Stimulated activated CD4-positive, alpha-beta T cell treated with anti-CD3 and anti-CD28 coated beads, Interleukin-1b, Interleukin-23, amount 100 ng/mL, for 24 hours (primary cell): ENCODE data around the gene EMP1.

Experiments used
- DNase-seq, 4 experiments: peaks; one replicate each; pipeline ENCODE4 v3.0.0-alpha.2; 2020; ENCODE audit warnings: low read depth in 4 of 4, low spot score in 1 of 4

Gene EMP1

DNA sequence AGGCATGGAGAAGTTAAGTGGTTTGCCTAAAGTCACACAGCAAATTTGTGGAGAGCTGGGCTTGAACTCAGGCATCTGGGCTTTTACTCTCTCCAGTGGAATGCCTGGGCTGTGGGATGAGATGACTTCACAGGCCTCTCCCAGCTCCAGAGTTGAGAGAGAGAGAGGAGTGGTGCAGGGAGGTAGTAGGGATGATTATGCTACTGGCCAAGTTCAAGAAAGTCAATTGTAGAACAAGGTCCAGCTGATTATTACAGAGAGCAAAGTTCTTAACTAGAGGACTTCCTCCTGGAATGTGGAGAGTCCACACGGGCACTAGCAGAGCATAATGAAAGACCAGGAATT is 769 bp upstream of the EMP1 start:
- DNase-seq, result no peak

DNA sequence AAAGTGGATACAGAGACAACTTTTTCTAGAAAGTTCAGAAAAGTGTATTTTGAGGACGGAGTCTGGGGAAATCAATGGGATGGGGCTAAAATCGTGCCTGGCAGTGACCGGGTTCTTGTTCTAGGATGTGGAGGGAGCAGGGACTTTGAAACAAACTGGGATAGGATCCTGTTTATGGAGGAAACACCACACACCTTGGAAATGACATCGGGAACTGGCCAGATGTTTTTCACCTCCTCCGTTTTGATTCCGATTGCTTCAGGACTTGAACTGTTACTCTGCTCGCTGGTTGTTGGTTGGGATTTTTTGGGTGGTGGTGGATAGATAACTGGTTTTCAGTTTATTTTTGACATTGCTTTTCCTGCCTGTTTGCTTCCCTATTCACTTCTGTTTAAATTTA is 506 bp downstream of the EMP1 start:
- DNase-seq, result no peak

- DNase-seq, result no peak
Observed at GRCh38 chr12:13197526-13198143, 1.1 kb downstream of the EMP1 start.

DNA sequence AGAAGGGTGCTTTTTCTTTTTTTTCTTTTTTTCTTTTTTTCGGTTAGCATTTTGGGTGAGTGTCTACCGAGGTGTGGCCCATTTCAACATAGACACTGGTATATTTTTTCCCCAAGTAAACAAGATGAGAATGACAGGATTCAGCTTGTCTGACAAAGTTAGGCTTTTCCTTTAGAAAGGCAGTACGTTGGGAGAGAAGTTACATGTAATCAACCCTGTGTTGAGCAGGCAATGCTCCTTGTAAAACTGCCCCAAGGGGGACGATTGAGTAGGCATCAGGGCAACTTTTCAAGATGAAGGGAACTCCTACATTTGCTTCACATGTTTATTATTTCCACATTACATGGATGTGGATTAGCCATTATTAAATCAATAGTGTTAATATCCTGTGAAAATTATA is 1.7 kb downstream of the EMP1 start:
- DNase-seq, result no peak

DNA sequence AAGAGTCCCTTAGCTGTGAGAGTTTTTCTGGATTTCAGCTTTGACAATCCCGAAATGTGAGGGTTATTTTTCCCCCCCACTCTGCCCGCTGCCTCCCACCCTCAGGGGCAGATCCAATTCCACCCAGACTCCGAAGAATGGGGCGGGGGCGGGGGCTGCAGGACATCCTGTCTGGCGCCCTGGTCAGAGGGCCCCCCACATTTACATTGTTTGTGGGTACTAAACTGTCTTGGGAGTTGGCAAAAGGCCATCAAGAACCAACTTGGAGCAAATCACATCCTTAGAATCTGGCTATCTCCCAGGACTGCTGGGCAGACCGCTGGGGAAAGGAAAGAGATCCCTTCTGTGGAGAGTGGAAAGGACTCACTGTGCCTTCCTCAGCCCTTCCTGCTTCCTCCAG is 2.4 kb downstream of the EMP1 start:
- no peak for DNase-seq

- DNase-seq, result no peak
Observed at GRCh38 chr12:13199592-13199991, 3.1 kb downstream of the EMP1 start.

GRCh38 chr12:13200841-13201240 is 4.3 kb downstream of the EMP1 start:
- DNase-seq, result no peak

- no peak for DNase-seq
Observed at GRCh38 chr12:13203034-13203922, 6.8 kb downstream of the EMP1 start.

GRCh38 chr12:13204428-13204827 is 7.9 kb downstream of the EMP1 start:
- DNase-seq, result no peak

GRCh38 chr12:13205809-13206559 is 9.5 kb downstream of the EMP1 start:
- peak in 1 of 4 experiments; percentile 32 for DNase-seq

DNA sequence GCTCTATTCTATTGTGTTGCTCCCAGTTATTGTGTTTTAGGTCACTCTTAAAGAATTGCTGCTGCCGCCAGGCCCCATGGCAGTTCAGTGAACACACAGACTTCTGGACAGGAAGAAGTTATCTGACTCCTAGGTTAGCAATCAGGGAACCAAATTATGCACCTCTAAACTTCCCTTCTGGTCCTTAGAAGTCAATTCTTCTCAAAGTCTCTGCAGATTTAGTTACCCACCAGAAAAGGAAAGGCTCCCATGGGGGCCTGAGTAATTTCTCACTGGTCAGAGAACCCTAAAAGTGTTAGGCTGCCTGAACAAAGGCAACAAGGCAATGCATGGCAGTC is 10.0 kb downstream of the EMP1 start:
- DNase-seq, result no peak

GRCh38 chr12:13208533-13209435 is 12.3 kb downstream of the EMP1 start:
- no peak for DNase-seq

DNA sequence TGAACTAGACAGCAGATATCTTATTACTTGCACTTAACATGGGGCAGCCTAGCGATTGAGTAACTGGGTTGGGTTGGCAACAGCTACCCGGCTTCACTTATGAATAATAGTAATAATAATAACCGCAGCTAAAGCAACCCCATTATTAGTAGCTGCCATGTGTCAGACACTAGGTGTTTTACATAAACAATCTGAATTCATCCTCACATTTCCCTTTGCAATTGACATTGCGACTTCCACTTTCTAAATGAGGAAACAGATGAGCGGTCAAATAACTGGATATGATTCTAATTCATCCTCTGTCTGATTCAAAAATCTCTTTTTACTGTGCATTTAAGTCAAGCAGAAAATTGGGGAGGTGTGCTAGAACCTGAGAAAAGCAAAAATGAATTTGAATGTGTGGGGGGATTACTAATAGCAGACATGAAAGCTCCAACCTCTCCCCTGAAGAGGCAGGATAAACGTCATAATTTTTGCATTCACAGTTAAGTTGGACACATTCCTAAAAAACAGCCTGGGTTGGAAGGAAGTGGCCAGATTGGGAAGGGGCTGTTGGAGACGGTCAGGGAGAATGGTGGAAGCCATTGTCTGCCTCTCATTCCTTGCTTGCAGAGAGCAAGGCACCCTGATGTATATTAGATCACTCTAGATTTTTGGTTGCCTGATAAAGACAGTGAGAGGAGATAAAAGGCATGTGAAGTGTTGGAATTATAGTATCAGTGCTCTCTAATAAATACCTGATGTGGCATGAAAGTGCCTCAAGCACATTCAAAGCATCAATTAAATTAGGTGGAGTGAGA is 13.1 kb downstream of the EMP1 start:
- DNase-seq, result no peak

DNA sequence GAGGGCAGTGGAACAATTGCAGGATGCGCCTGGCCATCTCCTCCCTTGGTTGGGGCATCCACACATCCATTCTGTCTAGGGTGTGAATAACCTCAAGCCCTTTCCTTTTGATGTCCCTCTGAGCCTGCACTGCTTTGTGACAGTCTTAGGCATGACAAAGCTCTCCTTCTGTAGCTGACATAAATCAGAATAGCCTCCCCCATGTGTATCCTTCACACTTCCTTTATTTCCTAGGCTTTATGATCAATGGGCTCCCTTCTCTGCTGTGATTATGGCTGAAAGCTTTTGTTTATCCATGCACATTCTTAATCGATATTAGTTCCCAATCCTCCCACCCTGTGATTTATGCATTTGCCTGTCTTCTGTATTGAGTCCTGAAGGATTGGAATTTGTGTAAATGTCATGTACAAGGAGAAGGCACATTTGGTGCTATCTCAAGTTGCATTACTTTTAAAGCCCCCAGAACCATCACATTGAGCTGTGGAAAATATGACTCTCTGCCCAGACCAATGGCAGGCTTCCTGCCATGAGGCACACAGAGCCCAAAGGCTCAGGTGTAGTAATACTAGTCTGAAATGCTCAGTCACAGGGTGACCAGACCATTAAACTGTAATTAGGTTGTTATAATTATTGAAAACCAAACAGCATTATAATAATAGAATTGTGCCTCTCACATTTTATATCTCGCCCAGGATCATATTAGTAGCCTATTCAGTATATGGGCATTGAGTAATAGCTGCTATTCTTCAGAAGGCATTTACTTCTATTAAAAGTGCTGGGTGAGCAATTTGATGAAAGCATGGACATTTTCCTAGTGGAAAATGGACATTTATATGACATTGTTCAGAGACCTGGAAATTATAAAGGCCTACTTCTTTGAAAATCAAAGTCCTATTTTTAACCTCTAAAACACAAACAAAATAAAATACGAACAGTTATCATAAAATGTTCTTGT is 14.0 kb downstream of the EMP1 start:
- DNase-seq, result no peak

GRCh38 chr12:13211191-13211858 is 14.8 kb downstream of the EMP1 start:
- DNase-seq, result no peak

- DNase-seq, result peak; percentile 23 to 41 (median 38)
Observed at GRCh38 chr12:13211859-13212664, 15.5 kb downstream of the EMP1 start.

GRCh38 chr12:13215056-13215455 is 18.5 kb downstream of the EMP1 start:
- no peak for DNase-seq

- no peak for DNase-seq
Observed at GRCh38 chr12:13218641-13219040, 22.1 kb downstream of the EMP1 start.
